HG02884 (cell line): ENCODE results near the gene MESD.

Experiments used
- ATAC-seq: cut with Tn5 transposase; IDR thresholded peaks from one replicate; pipeline ENCODE4 v1.9.1; 2021; ENCODE audit warnings: mild to moderate bottlenecking, moderate library complexity; ENCODE audit not compliant: unreplicated experiment

Gene MESD

GRCh38 chr15:80992006-80992405 lies 2.4 kb upstream of the MESD start:
- no peak for ATAC-seq

- ATAC-seq, result no peak
Measured at GRCh38 chr15:80991421-80991820, 1.8 kb upstream of the MESD start.

- no peak for ATAC-seq
Measured at GRCh38 chr15:80990955-80991354, 1.3 kb upstream of the MESD start.

- ATAC-seq, result no peak
Measured at GRCh38 chr15:80989081-80989517, 520 bp downstream of the MESD start.

- ATAC-seq, result no peak
Measured at GRCh38 chr15:80988148-80988796, 1.3 kb downstream of the MESD start.

GRCh38 chr15:80986487-80986886 lies 3.1 kb downstream of the MESD start:
- ATAC-seq, result no peak

- no peak for ATAC-seq
Measured at GRCh38 chr15:80985981-80986380, 3.6 kb downstream of the MESD start.

GRCh38 chr15:80984856-80985255 lies 4.8 kb downstream of the MESD start:
- ATAC-seq, result no peak

- no peak for ATAC-seq
Measured at GRCh38 chr15:80982839-80983238, 6.8 kb downstream of the MESD start.

- peak; percentile 50 for ATAC-seq
Measured at GRCh38 chr15:80982205-80982604, 7.4 kb downstream of the MESD start.

GRCh38 chr15:80979538-80980200 lies 9.9 kb downstream of the MESD start:
- ATAC-seq, result no peak

GRCh38 chr15:80978685-80979329 lies 10.8 kb downstream of the MESD start:
- ATAC-seq, result no peak

GRCh38 chr15:80977627-80978036 lies 12.0 kb downstream of the MESD start:
- no peak for ATAC-seq

GRCh38 chr15:80976851-80977250 lies 12.8 kb downstream of the MESD start:
- no peak for ATAC-seq

GRCh38 chr15:80974914-80975313 lies 14.7 kb downstream of the MESD start:
- ATAC-seq, result no peak

- ATAC-seq, result no peak
Measured at GRCh38 chr15:80972276-80972675, 17.3 kb downstream of the MESD start.

GRCh38 chr15:80971143-80971542 lies 18.5 kb downstream of the MESD start:
- no peak for ATAC-seq

GRCh38 chr15:80970658-80971057 lies 19.0 kb downstream of the MESD start:
- no peak for ATAC-seq

GRCh38 chr15:80970018-80970657 lies 19.5 kb downstream of the MESD start:
- no peak for ATAC-seq

GRCh38 chr15:80969316-80969715 lies 20.3 kb downstream of the MESD start:
- ATAC-seq, result no peak

GRCh38 chr15:80967991-80968510 lies 21.6 kb downstream of the MESD start:
- ATAC-seq, result no peak
